Gastrocnemius medialis (tissue), 4 donors: ENCODE measurements around the gene MFAP3.

Experiments used
- POLR2A ChIP-seq, 2 donors: fragments of 450-650 bp; IDR thresholded peaks; one replicate each; pipeline ENCODE4 v1.6.1; 2017; ENCODE audit warnings: antibody characterized with exemption in 2 of 2, mild to moderate bottlenecking in 2 of 2, moderate library complexity in 2 of 2
- TF ChIP-seq, protein P1 (sequence below), 5 experiments: fragments of 450-650 bp in 3 of 5; fragments of 200-600 bp in 2 of 5; sonication (generic) in 2 of 5; IDR thresholded peaks in 4 of 5; conservative IDR thresholded peaks in 1 of 5; 1 replicate in 4 of 5; 2 replicates in 1 of 5; pipeline ENCODE4 v1.5.1; 2016 to 2019; ENCODE audit warnings: antibody characterized with exemption in 5 of 5, mild to moderate bottlenecking in 3 of 5, moderate library complexity in 3 of 5

- TF ChIP-seq, protein P1, sequence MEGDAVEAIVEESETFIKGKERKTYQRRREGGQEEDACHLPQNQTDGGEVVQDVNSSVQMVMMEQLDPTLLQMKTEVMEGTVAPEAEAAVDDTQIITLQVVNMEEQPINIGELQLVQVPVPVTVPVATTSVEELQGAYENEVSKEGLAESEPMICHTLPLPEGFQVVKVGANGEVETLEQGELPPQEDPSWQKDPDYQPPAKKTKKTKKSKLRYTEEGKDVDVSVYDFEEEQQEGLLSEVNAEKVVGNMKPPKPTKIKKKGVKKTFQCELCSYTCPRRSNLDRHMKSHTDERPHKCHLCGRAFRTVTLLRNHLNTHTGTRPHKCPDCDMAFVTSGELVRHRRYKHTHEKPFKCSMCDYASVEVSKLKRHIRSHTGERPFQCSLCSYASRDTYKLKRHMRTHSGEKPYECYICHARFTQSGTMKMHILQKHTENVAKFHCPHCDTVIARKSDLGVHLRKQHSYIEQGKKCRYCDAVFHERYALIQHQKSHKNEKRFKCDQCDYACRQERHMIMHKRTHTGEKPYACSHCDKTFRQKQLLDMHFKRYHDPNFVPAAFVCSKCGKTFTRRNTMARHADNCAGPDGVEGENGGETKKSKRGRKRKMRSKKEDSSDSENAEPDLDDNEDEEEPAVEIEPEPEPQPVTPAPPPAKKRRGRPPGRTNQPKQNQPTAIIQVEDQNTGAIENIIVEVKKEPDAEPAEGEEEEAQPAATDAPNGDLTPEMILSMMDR (IDR thresholded peaks at IDR 0.05 in 4 of 5, conservative IDR thresholded peaks at IDR 0.05 in 1 of 5), result no peak
- no peak for TF ChIP-seq POLR2A (IDR thresholded peaks at IDR 0.05)
Measured at GRCh38 chr5:154063372-154063771, 24.6 kb downstream of the MFAP3 start.
